ENCODE data around the gene LYSMD2. TPM values are rescaled to one million over a fixed set of nuclear protein-coding genes. Genes with fewer than 3 reads are reported as not detected.

Gene LYSMD2
- total RNA-seq, 1 donor from 2014 or later = not detected

- no peak overlapping the region for H3K27ac ChIP-seq
- Mint-ChIP-seq H3K27me3 (ENCODE audit: insufficient read depth, low read depth) (no peaks in the 10 kb centered on the region), H3K27ac (no peak overlapping the region), H3K9me3 (no peaks in the 10 kb centered on the region), H3K36me3 (no peaks in the 10 kb centered on the region), H3K4me1 (no peaks in the 10 kb centered on the region), H3K4me3 (no peak overlapping the region)
- no peak overlapping the region for H3K4me3 ChIP-seq
- no peak for TF ChIP-seq EZH2phosphoT487 (IDR thresholded peaks at IDR 0.05)
- TF ChIP-seq EZH2 (IDR thresholded peaks at IDR 0.05) = no peak
- TF ChIP-seq CTCF (IDR thresholded peaks at IDR 0.05) = no peak
- no peak overlapping the region for H3K4me2 ChIP-seq
- no peaks in the 10 kb centered on the region for H3K9me3 ChIP-seq (ENCODE audit: low read depth)
- H3K4me1 ChIP-seq = no peaks in the 10 kb centered on the region
- no peak for DNase-seq (ENCODE audit: low spot score)
- H3K79me2 ChIP-seq (ENCODE audit: low read depth) = no peaks in the 10 kb centered on the region
- no peak overlapping the region for H3K9ac ChIP-seq
- H3F3A ChIP-seq (ENCODE audit: low read depth) = no peaks in the 10 kb centered on the region
- H3K36me3 ChIP-seq = no peaks in the 10 kb centered on the region
- no peaks in the 10 kb centered on the region for H3K27me3 ChIP-seq
- H4K20me1 ChIP-seq (ENCODE audit: low read depth) = no peaks in the 10 kb centered on the region
- no peak overlapping the region for H2AFZ ChIP-seq (replicated peaks)
Observed at GRCh38 chr15:51696566-51696965, 40.9 kb downstream of the LYSMD2 start.

DNA sequence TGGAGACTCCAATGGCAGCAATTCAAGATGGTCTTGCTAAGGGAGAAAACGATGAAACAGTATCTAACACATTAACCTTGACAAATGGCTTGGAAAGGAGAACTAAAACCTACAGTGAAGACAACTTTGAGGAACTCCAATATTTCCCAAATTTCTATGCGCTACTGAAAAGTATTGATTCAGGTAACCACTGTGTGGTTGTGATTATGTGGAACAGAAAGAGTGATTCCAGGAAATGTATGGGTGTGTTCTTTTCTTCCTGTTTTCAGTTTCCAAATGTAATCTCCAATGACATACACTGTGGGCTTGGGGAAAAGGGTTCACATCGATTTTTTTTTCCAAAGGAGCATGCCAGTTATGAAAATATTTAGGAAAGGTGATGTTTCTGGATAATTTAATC, 45.3 kb downstream of the LYSMD2 start:
- H3K27ac ChIP-seq = no peak overlapping the region

DNA sequence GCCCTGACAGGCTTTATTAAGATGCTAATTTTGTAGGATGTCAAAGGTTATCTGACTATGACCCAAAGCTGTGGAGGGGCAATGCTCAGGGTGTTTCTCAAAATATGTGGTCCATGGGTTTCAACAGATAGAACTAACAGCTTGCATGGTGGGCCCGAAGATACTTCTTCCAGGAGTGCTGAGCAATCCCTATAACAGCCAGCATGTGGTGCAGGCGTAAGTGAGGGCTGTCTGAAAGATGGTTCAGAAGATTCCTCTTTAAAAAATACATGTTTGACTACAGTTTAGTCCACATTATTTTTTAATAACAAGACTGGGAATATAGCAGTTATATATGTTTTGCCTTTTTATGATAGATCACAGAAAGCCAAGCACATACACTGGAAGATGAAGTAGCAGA, 48.6 kb downstream of the LYSMD2 start:
- no peaks in the 10 kb centered on the region for H3F3A ChIP-seq (ENCODE audit: low read depth)
- no peaks in the 10 kb centered on the region for H3K79me2 ChIP-seq (ENCODE audit: low read depth)
- Mint-ChIP-seq H3K4me3 (no peak overlapping the region), H3K4me1 (no peaks in the 10 kb centered on the region), H3K27me3 (ENCODE audit: insufficient read depth, low read depth) (no peaks in the 10 kb centered on the region), H3K27ac (no peak overlapping the region), H3K36me3 (no peaks in the 10 kb centered on the region), H3K9me3 (no peaks in the 10 kb centered on the region)
- no peak overlapping the region for H3K4me3 ChIP-seq
- H4K20me1 ChIP-seq (ENCODE audit: low read depth) = no peaks in the 10 kb centered on the region
- H3K4me1 ChIP-seq = no peaks in the 10 kb centered on the region
- H2AFZ ChIP-seq (replicated peaks) = no peak overlapping the region
- DNase-seq (ENCODE audit: low spot score) = no peak
- H3K4me2 ChIP-seq = no peak overlapping the region
- TF ChIP-seq CTCF (IDR thresholded peaks at IDR 0.05) (no peak), EZH2phosphoT487 (IDR thresholded peaks at IDR 0.05) (no peak), EZH2 (IDR thresholded peaks at IDR 0.05) (no peak)
- no peaks in the 10 kb centered on the region for H3K36me3 ChIP-seq
- no peak overlapping the region for H3K27ac ChIP-seq
- H3K9ac ChIP-seq = no peak overlapping the region
- no peaks in the 10 kb centered on the region for H3K27me3 ChIP-seq
- H3K9me3 ChIP-seq (ENCODE audit: low read depth) = no peaks in the 10 kb centered on the region

More for the DNA sequence above, 45.3 kb downstream of the LYSMD2 start:
- H3K27me3 Mint-ChIP-seq (ENCODE audit: insufficient read depth, low read depth) = no peaks in the 10 kb centered on the region
- TF ChIP-seq EZH2phosphoT487 (IDR thresholded peaks at IDR 0.05) (no peak), EZH2 (IDR thresholded peaks at IDR 0.05) (no peak), CTCF (IDR thresholded peaks at IDR 0.05) (no peak)
- no peaks in the 10 kb centered on the region for H3F3A ChIP-seq (ENCODE audit: low read depth)
- no peaks in the 10 kb centered on the region for H4K20me1 ChIP-seq (ENCODE audit: low read depth)
- no peaks in the 10 kb centered on the region for H3K27me3 ChIP-seq
- no peaks in the 10 kb centered on the region for H3K79me2 ChIP-seq (ENCODE audit: low read depth)
- H3K27ac Mint-ChIP-seq = no peak overlapping the region
- H3K9me3 ChIP-seq (ENCODE audit: low read depth) = no peaks in the 10 kb centered on the region
- H3K4me2 ChIP-seq = no peak overlapping the region
- DNase-seq (ENCODE audit: low spot score) = no peak
- no peaks in the 10 kb centered on the region for H3K36me3 ChIP-seq
- no peak overlapping the region for H3K4me3 ChIP-seq
- H3K4me1 ChIP-seq = no peaks in the 10 kb centered on the region
- H3K9me3 Mint-ChIP-seq = no peaks in the 10 kb centered on the region
- no peak overlapping the region for H3K9ac ChIP-seq
- no peak overlapping the region for H3K4me3 Mint-ChIP-seq
- no peaks in the 10 kb centered on the region for H3K36me3 Mint-ChIP-seq
- no peaks in the 10 kb centered on the region for H3K4me1 Mint-ChIP-seq
- H2AFZ ChIP-seq (replicated peaks) = no peak overlapping the region

All from neural progenitor cell (in vitro differentiated cells).